ENCODE data around the gene CCDC28B.

GRCh38 chr1:32205401-32206370, 5.3 kb downstream of the CCDC28B start, which contains the start of gene IQCC:
- TF ChIP-seq OSR1 (CRISPR knock-in tag; IDR thresholded peaks at IDR 0.05) (no peak), ZFP3 (CRISPR knock-in tag; IDR thresholded peaks at IDR 0.05) (no peak), ARNTL (CRISPR knock-in tag; IDR thresholded peaks at IDR 0.05; ENCODE audit: borderline replicate concordance, low read depth) (no peak), SNAI2 (CRISPR knock-in tag; IDR thresholded peaks at IDR 0.05) (no peak), ZFP30 (CRISPR knock-in tag; IDR thresholded peaks at IDR 0.05) (no peak), BACH2 (CRISPR knock-in tag; IDR thresholded peaks at IDR 0.05; ENCODE audit: borderline replicate concordance) (no peak), CSRNP3 (CRISPR knock-in tag; IDR thresholded peaks at IDR 0.05) (0 out of 2 replicates have a peak, but pooled peaks have one; percentile 38), ZNF565 (CRISPR knock-in tag; conservative IDR thresholded peaks at IDR 0.05; ENCODE audit: low read depth) (no peak), RARB (CRISPR knock-in tag; IDR thresholded peaks at IDR 0.05) (no peak)
- TF ChIP-seq, protein P1, sequence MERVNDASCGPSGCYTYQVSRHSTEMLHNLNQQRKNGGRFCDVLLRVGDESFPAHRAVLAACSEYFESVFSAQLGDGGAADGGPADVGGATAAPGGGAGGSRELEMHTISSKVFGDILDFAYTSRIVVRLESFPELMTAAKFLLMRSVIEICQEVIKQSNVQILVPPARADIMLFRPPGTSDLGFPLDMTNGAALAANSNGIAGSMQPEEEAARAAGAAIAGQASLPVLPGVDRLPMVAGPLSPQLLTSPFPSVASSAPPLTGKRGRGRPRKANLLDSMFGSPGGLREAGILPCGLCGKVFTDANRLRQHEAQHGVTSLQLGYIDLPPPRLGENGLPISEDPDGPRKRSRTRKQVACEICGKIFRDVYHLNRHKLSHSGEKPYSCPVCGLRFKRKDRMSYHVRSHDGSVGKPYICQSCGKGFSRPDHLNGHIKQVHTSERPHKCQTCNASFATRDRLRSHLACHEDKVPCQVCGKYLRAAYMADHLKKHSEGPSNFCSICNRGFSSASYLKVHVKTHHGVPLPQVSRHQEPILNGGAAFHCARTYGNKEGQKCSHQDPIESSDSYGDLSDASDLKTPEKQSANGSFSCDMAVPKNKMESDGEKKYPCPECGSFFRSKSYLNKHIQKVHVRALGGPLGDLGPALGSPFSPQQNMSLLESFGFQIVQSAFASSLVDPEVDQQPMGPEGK (CRISPR knock-in tag; IDR thresholded peaks at IDR 0.05; ENCODE audit: borderline replicate concordance): no peak
- TF ChIP-seq, protein P2, sequence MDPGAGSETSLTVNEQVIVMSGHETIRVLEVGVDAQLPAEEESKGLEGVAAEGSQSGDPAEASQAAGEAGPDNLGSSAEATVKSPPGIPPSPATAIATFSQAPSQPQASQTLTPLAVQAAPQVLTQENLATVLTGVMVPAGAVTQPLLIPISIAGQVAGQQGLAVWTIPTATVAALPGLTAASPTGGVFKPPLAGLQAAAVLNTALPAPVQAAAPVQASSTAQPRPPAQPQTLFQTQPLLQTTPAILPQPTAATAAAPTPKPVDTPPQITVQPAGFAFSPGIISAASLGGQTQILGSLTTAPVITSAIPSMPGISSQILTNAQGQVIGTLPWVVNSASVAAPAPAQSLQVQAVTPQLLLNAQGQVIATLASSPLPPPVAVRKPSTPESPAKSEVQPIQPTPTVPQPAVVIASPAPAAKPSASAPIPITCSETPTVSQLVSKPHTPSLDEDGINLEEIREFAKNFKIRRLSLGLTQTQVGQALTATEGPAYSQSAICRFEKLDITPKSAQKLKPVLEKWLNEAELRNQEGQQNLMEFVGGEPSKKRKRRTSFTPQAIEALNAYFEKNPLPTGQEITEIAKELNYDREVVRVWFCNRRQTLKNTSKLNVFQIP (CRISPR knock-in tag; IDR thresholded peaks at IDR 0.05; ENCODE audit: borderline replicate concordance, low read depth): no peak

All from SK-N-SH treated with all-trans-retinoic acid at 6 μM for 48 hours (cell line).